ENCODE results near the gene ZMYND12.

Gene ZMYND12

DNA sequence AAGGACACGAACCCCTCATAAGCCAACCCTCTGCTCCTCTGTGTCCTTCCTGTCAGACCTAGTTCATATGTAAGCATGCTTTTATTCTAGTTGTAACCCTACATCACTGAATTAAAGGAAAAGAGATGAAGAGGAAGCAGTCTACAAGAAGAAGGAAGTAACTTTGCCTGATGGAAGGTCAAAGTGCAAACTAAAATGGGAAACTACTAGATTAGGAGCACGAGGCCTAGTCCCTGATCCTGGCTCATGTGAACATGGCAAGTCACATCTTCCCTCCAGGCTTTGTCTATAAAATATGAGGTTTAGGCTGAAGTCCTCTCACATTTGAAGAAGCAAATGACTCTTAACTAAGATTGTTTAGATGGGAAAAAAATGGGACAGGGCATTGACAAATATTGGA lies 13.2 kb downstream of the ZMYND12 start:
- in situ Hi-C loops (cut with MboI; ENCODE audit: low sequenced_read_pairs), result no loop called here

DNA sequence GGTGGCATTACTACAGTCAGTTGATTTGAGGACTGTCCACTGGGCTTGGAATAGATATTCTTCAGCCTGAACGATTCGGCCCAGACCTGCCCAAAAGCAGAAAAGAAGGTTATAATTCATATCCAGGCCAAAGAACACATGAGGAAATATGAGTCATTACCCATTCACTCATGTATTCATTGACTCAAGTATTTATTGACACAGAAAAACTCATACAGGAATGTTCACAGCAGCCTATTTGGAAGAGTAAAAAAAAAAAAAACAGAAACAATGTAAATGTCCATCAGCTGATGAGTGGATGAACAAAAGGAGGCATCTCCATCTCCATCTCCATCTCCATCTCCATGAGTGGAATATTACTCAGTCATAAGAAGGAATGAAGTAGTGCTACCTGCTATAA lies 15.9 kb downstream of the ZMYND12 start:
- in situ Hi-C loops (cut with MboI; ENCODE audit: low sequenced_read_pairs), result no loop called here

DNA sequence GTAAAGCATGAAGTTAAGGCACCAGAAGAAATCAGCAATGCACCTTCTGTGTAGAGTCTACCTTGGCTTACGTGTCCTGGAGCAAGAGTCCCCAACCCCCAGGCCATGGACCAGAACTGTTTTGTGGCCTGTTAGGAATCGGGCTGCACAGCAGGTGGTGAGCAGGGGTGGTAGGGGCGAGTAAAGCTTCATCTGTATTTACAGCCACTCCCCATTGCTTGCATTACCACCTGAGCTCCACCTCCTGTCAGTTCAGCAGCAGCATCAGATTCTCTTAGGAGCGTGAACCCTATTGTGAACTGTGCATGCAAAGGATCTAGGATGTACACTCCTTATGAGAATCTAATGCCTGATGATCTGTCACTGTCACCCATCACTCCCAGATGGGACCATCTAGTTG lies 21.5 kb downstream of the ZMYND12 start:
- in situ Hi-C loops (cut with MboI; ENCODE audit: low sequenced_read_pairs), result no loop called here

DNA sequence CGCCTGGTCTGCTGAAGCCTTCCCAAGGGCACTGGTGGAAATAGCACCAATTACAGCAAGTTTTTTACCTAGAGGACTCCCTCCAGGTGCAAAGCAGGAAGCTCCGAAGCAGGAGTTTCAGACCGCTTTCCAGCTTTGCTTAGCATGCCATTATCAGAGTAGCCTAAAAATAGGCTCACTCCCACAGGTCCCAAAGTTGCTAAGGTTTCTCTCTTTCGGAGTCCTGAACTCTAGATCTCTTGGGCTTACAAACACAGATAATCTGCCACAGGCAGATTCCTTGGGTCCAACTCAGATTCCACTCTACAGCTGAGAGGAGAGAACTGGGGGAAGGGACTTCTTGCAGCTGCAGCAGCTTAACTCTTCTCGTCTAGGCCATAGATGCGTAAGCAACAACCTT lies 22.5 kb downstream of the ZMYND12 start:
- in situ Hi-C loops (cut with MboI; ENCODE audit: low sequenced_read_pairs), result no loop called here

DNA sequence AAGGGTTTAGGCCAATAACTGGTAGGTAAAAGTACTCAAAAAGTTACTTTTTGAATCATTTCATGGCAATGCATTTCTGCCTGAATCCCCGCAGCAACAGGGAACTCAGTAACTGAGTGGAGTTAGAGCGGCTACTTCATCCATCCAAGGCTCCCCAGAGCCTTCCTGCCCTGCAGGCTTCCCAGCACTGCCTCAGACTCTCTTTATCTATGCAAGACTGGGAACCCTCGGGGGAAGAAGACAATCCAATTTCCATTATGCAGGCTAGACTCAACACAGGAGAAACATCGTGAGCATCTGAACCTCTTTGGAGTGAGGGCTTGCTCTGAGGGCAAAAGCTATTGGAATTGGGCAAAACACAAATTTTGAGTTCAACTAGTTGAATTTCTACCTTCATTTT lies 23.1 kb downstream of the ZMYND12 start:
- in situ Hi-C loops (cut with MboI; ENCODE audit: low sequenced_read_pairs), result no loop called here

DNA sequence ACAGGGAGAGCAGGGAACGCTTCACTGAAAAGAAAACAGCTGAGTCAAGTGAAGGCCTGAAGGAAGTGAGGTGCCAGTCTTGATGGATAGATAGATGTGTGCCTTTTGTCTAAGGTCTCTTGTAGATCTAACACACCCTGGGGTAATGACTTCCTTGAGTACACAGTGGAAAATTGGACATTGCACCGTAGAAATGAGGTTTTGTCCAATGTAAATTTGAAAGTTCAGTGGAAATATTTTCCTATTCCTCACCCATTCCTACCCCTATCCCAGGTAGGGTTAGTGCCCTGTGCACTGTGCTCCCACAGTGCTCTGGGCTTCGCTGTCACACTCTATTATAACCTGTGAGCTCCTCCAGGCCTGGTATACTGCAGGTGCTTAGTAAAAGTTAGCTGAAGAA lies 24.3 kb downstream of the ZMYND12 start:
- in situ Hi-C loops (cut with MboI; ENCODE audit: low sequenced_read_pairs), result no loop called here

DNA sequence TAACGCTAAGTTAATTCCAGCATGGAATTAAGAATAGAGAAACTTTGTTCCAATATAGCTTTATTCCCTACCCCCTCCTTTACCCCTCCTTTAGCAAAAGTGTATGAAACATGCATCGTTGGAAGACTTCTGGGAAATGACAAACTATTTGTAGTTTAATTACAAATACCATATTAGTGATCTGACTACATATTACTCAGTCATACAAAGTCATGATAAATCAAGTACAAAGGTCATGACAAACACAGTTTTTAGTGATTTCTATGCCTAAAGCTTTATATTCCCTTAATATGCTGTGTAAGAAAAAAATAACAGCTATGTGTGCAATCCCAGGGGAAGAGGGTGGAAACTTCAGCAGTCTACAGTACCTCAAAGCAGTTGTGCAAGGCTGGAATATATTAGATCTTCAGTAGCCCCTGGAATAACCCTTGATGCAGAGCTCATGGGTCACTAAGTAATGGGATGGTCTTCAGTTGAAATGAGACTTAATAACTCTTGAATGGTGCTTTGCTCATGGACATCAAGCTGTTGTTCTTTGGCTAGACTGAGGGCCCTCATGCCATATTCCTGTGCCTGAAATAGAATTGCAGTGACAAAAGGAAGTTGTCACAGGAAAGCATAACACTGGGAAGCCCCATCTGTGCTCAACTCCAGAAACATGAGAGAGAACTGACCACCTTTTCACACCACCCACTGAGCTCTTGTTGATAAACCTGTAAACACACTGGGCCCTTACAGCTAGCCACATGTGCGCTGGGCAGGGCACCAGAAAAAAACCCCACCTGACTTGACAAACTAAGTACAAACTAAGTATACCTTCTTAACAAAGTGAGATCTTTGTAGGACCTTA lies 25.3 kb downstream of the ZMYND12 start:
- in situ Hi-C loops (cut with MboI; ENCODE audit: low sequenced_read_pairs), result no loop called here

DNA sequence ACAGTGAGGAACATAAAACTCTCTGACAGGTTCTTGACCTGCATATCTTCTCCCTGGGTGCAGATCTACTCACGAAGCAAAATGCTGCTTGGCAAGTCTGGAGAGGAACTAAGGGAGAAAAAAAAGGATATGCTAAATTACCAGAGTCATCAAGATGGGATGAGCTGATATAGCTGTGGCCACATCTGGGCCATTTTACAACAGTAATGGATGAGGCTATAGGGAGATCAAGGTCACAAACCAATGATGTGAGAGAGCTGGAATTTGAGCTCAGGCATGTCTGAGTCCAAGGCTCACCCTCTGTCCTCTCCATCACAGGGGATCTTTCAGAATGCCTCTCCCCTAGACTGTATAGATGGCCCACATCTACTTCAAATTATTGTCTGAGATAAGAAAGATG lies 26.2 kb downstream of the ZMYND12 start:
- in situ Hi-C loops (cut with MboI; ENCODE audit: low sequenced_read_pairs), result loop anchor here (10.0 kb wide), 1 partner anchor 55 kb away; no protein-coding TSS in a partner anchor

DNA sequence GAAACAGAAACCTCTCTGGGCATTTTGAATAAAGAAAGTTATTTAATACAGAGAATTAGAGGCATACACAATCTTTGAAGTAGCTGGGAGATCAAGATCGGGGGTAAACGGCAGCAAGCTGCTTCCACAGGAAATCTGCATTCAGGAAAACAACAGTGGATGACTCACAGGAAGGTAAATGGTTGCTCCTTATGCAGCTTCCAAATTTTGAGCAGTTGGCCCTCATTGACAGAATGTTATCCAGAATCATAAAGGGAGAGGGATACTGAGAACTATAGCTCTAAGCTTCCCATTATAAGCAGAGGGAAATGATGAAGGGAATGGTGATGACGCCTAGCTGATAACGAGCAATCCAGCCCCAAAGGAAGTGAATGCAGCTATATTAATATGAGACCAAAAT lies 28.6 kb downstream of the ZMYND12 start:
- in situ Hi-C loops (cut with MboI; ENCODE audit: low sequenced_read_pairs), result loop anchor here (10.0 kb wide), 1 partner anchor 58 kb away; no protein-coding TSS in a partner anchor

DNA sequence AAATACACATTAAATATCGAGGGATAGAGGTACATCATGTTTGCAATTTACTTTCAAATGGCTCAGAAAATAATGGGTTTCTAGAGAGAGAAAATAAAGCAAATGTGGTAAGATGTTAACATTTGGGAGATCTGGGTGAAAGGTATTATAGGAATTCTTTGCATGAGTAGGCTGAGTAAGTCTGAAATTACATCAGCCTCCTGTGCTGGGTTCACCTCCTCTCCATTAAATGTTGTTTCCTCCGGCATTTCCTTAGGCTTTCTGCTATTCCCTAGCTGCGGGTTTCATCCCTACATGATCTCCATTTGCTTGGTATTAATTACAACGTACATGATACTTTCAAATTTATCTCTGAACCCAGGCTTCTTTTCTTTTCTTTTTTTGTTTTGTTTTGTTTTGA lies 31.6 kb downstream of the ZMYND12 start:
- in situ Hi-C loops (cut with MboI; ENCODE audit: low sequenced_read_pairs), result loop anchor here (10.0 kb wide), 1 partner anchor 61 kb away; no protein-coding TSS in a partner anchor

DNA sequence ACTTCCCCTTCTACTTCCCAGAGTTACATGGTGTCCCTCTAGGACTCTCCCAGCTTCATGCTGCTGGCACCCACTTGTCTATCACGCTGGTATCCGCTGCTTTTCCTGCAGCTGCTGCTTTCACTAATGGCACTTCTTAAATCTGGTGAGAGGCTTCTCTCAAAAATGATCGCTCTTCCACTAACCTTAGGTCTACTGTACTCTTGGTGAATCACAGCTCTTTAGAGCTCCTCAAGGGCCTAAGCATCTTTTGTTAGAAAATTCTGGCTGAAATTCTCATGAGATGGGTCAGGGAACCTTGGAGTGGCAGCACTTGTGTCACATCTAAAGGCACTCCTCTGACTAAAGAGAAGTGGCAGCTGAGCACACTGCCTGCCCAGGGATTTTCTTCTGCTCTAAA lies 32.1 kb downstream of the ZMYND12 start:
- in situ Hi-C loops (cut with MboI; ENCODE audit: low sequenced_read_pairs), result loop anchor here (10.0 kb wide), 1 partner anchor 61 kb away; no protein-coding TSS in a partner anchor

DNA sequence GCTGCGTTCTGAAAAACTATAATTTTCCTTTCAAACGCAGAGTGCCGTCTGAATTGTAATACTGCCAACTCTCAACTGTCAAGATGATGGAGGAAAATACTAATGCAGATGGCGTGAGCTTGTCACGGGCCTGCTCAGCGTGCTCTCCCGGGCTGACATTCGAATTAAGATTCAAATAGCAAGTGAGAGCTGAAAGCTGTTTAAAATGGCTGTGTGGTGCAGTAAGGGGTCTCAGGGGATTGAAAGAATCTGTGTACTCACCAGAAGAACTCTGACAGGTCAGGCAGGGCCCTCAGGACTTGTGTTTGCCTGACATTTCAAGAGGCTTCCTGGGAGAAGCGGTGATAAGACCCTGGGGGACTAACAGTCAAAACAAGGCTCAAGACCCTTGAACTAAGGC lies 33.1 kb downstream of the ZMYND12 start:
- in situ Hi-C loops (cut with MboI; ENCODE audit: low sequenced_read_pairs), result loop anchor here (10.0 kb wide), 1 partner anchor 62 kb away; no protein-coding TSS in a partner anchor

DNA sequence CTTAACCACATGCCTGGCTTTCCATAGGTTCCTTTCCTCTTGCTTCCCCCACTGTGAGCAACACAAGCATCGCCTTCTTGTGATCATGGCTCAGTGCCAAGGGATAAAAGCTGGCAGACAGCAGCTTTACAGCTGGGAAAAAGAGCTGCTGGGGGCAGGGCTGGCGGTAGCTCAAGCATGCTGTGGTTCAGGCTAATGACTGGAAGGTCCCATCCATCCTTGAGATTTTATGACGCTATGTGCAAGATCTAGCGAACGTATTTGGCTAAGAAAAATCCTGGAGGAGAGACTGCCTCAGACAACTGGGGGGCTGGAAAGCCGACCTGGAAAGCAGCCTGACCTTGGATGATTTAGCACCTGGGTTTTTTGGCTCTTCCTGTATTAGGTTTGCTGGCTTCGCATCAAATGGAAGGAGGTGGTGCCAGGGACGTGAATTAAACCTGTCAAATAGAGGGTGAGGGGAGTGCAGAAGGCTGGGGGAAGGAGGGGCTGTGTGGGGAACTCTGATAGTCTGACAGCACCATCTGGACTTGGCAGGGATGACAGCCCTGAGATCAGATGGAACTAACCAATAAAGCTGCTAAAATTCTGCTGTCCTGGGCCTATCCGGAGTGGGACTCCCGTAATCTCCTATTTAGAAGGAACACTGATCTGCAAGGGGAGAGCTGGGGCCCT lies 34.8 kb downstream of the ZMYND12 start:
- in situ Hi-C loops (cut with MboI; ENCODE audit: low sequenced_read_pairs), result loop anchor here (10.0 kb wide), 1 partner anchor 64 kb away; no protein-coding TSS in a partner anchor

DNA sequence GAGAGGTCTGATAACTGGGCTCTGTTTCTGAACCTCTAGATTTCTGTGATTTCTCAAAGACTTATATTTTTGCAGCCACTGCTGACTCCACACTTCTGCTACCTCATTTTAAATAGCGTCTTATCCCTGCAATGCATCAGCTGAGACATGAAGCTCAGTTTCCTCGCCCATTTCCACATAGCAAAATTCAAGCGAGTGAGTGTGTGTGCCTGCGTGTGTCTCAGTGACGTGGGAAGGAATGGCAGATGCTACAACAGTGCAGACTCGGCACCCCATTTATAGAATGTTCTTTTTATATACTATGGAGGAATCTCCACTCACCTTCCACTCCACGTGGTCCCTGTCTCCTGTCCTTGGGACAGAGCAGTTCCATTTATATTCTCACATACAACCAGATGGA lies 35.7 kb downstream of the ZMYND12 start:
- in situ Hi-C loops (cut with MboI; ENCODE audit: low sequenced_read_pairs), result loop anchor here (10.0 kb wide), 1 partner anchor 65 kb away; no protein-coding TSS in a partner anchor

DNA sequence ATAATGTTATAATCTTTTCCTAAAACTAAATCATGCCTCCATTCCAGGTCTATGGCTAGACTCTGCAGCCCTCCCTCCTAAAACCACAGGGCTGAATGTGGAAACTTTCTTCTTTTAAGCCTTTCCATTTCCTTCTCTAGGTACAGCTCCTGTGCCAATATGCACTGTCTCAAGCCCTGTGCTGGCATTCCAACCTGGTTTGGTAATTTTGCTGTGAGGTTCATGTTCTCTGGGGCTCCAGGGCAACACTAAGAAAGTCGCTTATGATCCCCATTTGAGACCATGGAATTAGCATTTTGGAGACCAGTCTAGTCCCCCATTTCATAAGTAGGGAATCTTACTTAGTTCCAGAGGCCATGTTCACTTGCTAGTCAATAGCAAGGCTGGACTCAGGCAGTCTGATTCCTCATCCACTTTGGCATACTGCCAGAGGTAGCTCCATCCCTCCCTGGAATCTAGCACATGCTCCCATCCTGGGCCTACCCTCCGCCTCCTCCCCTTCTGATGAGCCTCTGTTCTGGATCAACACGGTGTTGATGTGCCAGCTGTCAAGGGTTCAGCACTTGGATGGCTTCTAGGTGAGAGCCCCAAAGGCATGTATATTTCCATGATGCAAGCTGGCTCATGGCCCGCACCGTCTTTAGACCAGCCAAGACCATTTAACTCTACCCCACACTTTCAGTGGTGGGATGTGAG lies 36.5 kb downstream of the ZMYND12 start:
- in situ Hi-C loops (cut with MboI; ENCODE audit: low sequenced_read_pairs), result no loop called here

DNA sequence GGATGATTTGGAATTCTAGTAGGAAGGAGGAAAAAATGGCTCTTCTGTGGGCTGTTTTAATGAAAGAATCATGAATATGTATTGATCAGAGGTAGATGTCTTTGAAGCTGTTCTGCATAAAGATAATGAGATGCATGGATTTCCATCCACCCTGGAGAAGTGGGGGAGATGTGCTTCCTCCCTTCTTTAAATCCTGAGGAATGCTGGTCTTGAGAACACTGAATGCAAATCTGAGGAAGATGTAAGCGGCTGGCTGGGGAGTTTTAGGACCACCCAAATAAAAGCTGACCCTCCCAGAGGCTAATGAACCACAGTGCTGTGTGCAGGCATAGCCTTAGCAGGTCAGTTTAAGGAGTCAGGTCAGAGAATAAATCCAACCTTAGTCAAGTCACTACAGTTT lies 37.3 kb downstream of the ZMYND12 start:
- in situ Hi-C loops (cut with MboI; ENCODE audit: low sequenced_read_pairs), result no loop called here

DNA sequence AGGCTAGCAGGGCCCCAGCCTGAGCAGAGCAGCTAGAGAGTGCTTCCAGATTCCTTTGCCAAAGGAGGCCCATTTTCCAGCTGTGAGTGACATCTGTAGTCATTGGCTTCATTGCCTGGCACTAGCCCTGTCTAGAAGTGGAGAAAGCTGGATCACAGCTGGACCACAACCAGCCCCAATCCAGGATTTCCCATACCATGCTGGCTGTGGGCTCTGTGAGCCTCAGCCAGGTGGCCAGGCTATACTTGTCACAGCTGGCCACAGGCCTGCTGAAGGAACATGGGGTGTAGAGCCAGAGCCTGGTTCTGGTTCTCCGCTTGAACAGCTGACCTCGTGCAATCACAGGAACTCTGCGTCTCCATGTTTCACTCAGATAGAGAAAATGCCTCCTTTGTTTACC lies 38.7 kb downstream of the ZMYND12 start:
- in situ Hi-C loops (cut with MboI; ENCODE audit: low sequenced_read_pairs), result no loop called here

DNA sequence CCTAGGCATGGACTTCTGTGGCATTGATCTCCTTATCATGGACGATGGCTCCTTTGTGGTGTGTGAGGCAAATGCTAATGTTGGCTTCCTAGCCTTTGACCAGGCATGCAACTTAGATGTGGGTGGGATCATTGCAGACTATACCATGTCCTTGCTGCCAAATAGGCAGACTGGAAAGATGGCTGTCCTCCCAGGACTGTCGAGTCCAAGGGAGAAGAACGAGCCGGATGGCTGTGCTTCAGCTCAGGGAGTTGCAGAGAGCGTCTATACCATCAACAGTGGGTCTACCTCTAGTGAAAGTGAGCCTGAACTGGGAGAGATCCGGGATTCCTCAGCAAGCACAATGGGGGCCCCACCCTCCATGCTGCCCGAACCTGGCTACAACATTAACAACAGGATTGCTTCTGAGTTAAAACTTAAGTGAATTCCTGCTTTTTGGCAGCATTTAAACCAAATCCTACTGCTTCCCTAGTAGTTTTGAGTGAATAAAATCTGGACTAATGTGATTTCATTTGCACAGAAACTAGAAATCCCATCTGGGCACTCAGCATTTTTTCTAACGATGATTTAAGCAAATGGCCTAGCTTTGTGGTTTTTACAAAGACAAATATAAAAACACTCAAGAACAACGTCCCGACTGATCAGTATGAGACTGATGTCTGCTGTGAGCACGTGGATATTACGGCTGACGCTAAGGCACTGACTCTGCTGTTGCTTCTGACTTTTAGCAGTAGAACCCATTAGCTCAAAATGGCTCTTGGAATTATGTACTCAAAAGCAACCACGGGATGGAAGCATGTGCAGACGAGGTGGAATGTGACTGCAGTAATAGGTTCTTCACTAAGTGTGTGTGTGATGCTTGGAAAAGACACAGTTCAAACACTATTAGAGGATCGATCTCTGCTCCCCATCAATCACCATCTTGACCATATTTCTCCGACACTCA lies 41.0 kb downstream of the ZMYND12 start:
- in situ Hi-C loops (cut with MboI; ENCODE audit: low sequenced_read_pairs), result no loop called here

DNA sequence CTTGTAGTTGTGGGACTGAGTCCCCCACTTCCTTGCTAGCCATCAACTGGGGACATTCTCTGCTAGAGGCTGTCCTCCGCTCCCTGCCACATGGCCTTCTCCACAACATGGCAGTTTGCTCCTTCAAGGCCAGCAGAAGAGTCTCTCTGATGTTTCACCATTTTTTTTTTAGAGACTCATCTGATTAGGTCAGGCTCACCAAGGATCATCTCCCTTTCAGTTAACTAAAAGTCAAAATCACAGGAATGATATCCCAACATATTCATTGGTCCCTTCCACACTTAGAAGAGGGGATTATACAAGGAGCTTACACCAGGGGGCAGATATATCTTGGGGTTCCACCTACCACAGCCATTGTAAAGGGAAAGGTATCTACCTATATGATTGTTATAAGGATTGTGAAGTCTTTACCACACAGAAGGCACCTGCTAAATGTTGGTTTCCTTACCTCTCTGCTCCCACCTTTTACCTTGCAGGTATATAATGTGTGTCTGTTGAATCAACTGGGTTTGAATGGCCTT lies 51.9 kb downstream of the ZMYND12 start:
- in situ Hi-C loops (cut with MboI; ENCODE audit: low sequenced_read_pairs), result no loop called here
